ENCODE data around the gene AP3B1.
"Not testable (repeated sequence)": the region's sequence is repeated elsewhere in the genome, so short reads cannot be mapped to it uniquely, and the experiment has no call there.

Gene AP3B1

GRCh38 chr5:78058625-78059024, 235.9 kb downstream of the AP3B1 start:
- DNase-seq, result no peak

GRCh38 chr5:78056901-78057514, 237.5 kb downstream of the AP3B1 start:
- DNase-seq, result no peak

GRCh38 chr5:78056053-78056452, 238.4 kb downstream of the AP3B1 start:
- DNase-seq, result no peak

GRCh38 chr5:78050888-78051287, 243.6 kb downstream of the AP3B1 start:
- no peak for DNase-seq

- not testable (repeated sequence) for DNase-seq
Measured at GRCh38 chr5:78046823-78047222, 247.7 kb downstream of the AP3B1 start.

- no peak for DNase-seq
Measured at GRCh38 chr5:78046006-78046405, 248.5 kb downstream of the AP3B1 start.

- no peak for DNase-seq
Measured at GRCh38 chr5:78041805-78042204, 252.7 kb downstream of the AP3B1 start.

GRCh38 chr5:78025540-78025939, 269.0 kb downstream of the AP3B1 start:
- DNase-seq, result no peak

- DNase-seq, result no peak
Measured at GRCh38 chr5:78019744-78020143, 274.8 kb downstream of the AP3B1 start.

- DNase-seq, result no peak
Measured at GRCh38 chr5:78016863-78017529, 277.5 kb downstream of the AP3B1 start.

GRCh38 chr5:78009937-78010527, 284.5 kb downstream of the AP3B1 start:
- DNase-seq, result no peak

GRCh38 chr5:78008356-78008967, 286.0 kb downstream of the AP3B1 start:
- DNase-seq, result no peak

- no peak for DNase-seq
Measured at GRCh38 chr5:78007233-78007632, 287.3 kb downstream of the AP3B1 start.

GRCh38 chr5:78006449-78006848, 288.0 kb downstream of the AP3B1 start:
- no peak for DNase-seq

GRCh38 chr5:78005021-78005785, 289.3 kb downstream of the AP3B1 start:
- no peak for DNase-seq

- no peak for DNase-seq
Measured at GRCh38 chr5:78004559-78004958, 289.9 kb downstream of the AP3B1 start.

- DNase-seq, result no peak
Measured at GRCh38 chr5:78003919-78004318, 290.6 kb downstream of the AP3B1 start.

- DNase-seq, result no peak
Measured at GRCh38 chr5:78003450-78003849, 291.0 kb downstream of the AP3B1 start.

GRCh38 chr5:78002690-78003089, 291.8 kb downstream of the AP3B1 start:
- DNase-seq, result no peak

- no peak for DNase-seq
Measured at GRCh38 chr5:78001197-78001596, 293.3 kb downstream of the AP3B1 start.

- no peak for DNase-seq
Measured at GRCh38 chr5:78000191-78000590, 294.3 kb downstream of the AP3B1 start.

GRCh38 chr5:77999399-77999798, 295.1 kb downstream of the AP3B1 start:
- no peak for DNase-seq

- no peak for DNase-seq
Measured at GRCh38 chr5:77996943-77997342, 297.6 kb downstream of the AP3B1 start.

Measured in activated T-cell treated with anti-CD3 and anti-CD28 coated beads, Interleukin-2, amount 50 U/mL, for 48 hours (primary cell).